ENCODE data around the gene MBTPS1.

Gene MBTPS1

GRCh38 chr16:84093879-84094270 lies 22.9 kb downstream of the MBTPS1 start:
- Histone ChIP-seq H3K9ac (ENCODE audit: low read length) (no peak overlapping the region), H3K4me1 (ENCODE audit: insufficient read depth, low read length) (no peaks in the 10 kb centered on the region), H3K36me3 (ENCODE audit: insufficient read depth, low read length) (peaks cover 77% of the 10 kb centered on the region), H3K27me3 (ENCODE audit: control insufficient read depth in 1 of 2, insufficient read depth in 2 of 2, low read length in 2 of 2) (no peaks in the 10 kb centered on the region), H3K4me3 (ENCODE audit: low read depth in 1 of 2, low read length in 2 of 2) (no peak overlapping the region), H3K27ac (ENCODE audit: low read depth, low read length) (no peak overlapping the region), H3K9me3 (ENCODE audit: low read length) (no peaks in the 10 kb centered on the region)

- H3K27ac ChIP-seq (ENCODE audit: low read depth, low read length), result no peak overlapping the region
- no peaks in the 10 kb centered on the region for H3K27me3 ChIP-seq (ENCODE audit: control insufficient read depth in 1 of 2, insufficient read depth in 2 of 2, low read length in 2 of 2)
- H3K9ac ChIP-seq (ENCODE audit: low read length), result no peak overlapping the region
- H3K4me1 ChIP-seq (ENCODE audit: insufficient read depth, low read length), result no peaks in the 10 kb centered on the region
- H3K4me3 ChIP-seq (ENCODE audit: low read depth in 1 of 2, low read length in 2 of 2), result no peak overlapping the region
- H3K36me3 ChIP-seq (ENCODE audit: insufficient read depth, low read length), result peaks cover 83% of the 10 kb centered on the region
- no peaks in the 10 kb centered on the region for H3K9me3 ChIP-seq (ENCODE audit: low read length)
These were observed 23.4 kb downstream of the MBTPS1 start for GRCh38 chr16:84093120-84093878.

GRCh38 chr16:84091460-84091859 lies 25.3 kb downstream of the MBTPS1 start:
- peaks cover 90% of the 10 kb centered on the region for H3K36me3 ChIP-seq (ENCODE audit: insufficient read depth, low read length)
- no peaks in the 10 kb centered on the region for H3K4me1 ChIP-seq (ENCODE audit: insufficient read depth, low read length)
- H3K4me3 ChIP-seq (ENCODE audit: low read depth in 1 of 2, low read length in 2 of 2), result no peak overlapping the region
- no peak overlapping the region for H3K27ac ChIP-seq (ENCODE audit: low read depth, low read length)
- H3K9me3 ChIP-seq (ENCODE audit: low read length), result no peaks in the 10 kb centered on the region
- no peak overlapping the region for H3K9ac ChIP-seq (ENCODE audit: low read length)
- no peaks in the 10 kb centered on the region for H3K27me3 ChIP-seq (ENCODE audit: control insufficient read depth in 1 of 2, insufficient read depth in 2 of 2, low read length in 2 of 2)

- H3K9ac ChIP-seq (ENCODE audit: low read length), result no peak overlapping the region
- peaks cover 88% of the 10 kb centered on the region for H3K36me3 ChIP-seq (ENCODE audit: insufficient read depth, low read length)
These were observed 26.5 kb downstream of the MBTPS1 start for GRCh38 chr16:84090211-84090610.

GRCh38 chr16:84088695-84089395 lies 27.9 kb downstream of the MBTPS1 start:
- Histone ChIP-seq H3K4me1 (ENCODE audit: insufficient read depth, low read length) (no peaks in the 10 kb centered on the region), H3K9ac (ENCODE audit: low read length) (no peak overlapping the region)

More at GRCh38 chr16:84090211-84090610, 26.5 kb downstream of the MBTPS1 start:
- no peaks in the 10 kb centered on the region for H3K27me3 ChIP-seq (ENCODE audit: control insufficient read depth in 1 of 2, insufficient read depth in 2 of 2, low read length in 2 of 2)
- no peaks in the 10 kb centered on the region for H3K9me3 ChIP-seq (ENCODE audit: low read length)
- no peak overlapping the region for H3K4me3 ChIP-seq (ENCODE audit: low read depth in 1 of 2, low read length in 2 of 2)
- H3K27ac ChIP-seq (ENCODE audit: low read depth, low read length), result no peak overlapping the region
- H3K4me1 ChIP-seq (ENCODE audit: insufficient read depth, low read length), result no peaks in the 10 kb centered on the region

GRCh38 chr16:84087466-84088151 lies 29.1 kb downstream of the MBTPS1 start:
- Histone ChIP-seq H3K9ac (ENCODE audit: low read length) (no peak overlapping the region), H3K36me3 (ENCODE audit: insufficient read depth, low read length) (peaks cover 84% of the 10 kb centered on the region), H3K4me1 (ENCODE audit: insufficient read depth, low read length) (no peaks in the 10 kb centered on the region), H3K9me3 (ENCODE audit: low read length) (no peaks in the 10 kb centered on the region), H3K27me3 (ENCODE audit: control insufficient read depth in 1 of 2, insufficient read depth in 2 of 2, low read length in 2 of 2) (no peaks in the 10 kb centered on the region), H3K27ac (ENCODE audit: low read depth, low read length) (no peak overlapping the region), H3K4me3 (ENCODE audit: low read depth in 1 of 2, low read length in 2 of 2) (no peak overlapping the region)

More at GRCh38 chr16:84088695-84089395, 27.9 kb downstream of the MBTPS1 start:
- H3K27me3 ChIP-seq (ENCODE audit: control insufficient read depth in 1 of 2, insufficient read depth in 2 of 2, low read length in 2 of 2), result no peaks in the 10 kb centered on the region
- no peak overlapping the region for H3K4me3 ChIP-seq (ENCODE audit: low read depth in 1 of 2, low read length in 2 of 2)
- H3K9me3 ChIP-seq (ENCODE audit: low read length), result no peaks in the 10 kb centered on the region
- H3K27ac ChIP-seq (ENCODE audit: low read depth, low read length), result no peak overlapping the region
- H3K36me3 ChIP-seq (ENCODE audit: insufficient read depth, low read length), result peaks cover 87% of the 10 kb centered on the region

GRCh38 chr16:84087001-84087400 lies 29.7 kb downstream of the MBTPS1 start:
- Histone ChIP-seq H3K27ac (ENCODE audit: low read depth, low read length) (no peak overlapping the region), H3K9ac (ENCODE audit: low read length) (no peak overlapping the region), H3K4me1 (ENCODE audit: insufficient read depth, low read length) (no peaks in the 10 kb centered on the region), H3K9me3 (ENCODE audit: low read length) (no peaks in the 10 kb centered on the region), H3K36me3 (ENCODE audit: insufficient read depth, low read length) (peaks cover 85% of the 10 kb centered on the region), H3K4me3 (ENCODE audit: low read depth in 1 of 2, low read length in 2 of 2) (no peak overlapping the region), H3K27me3 (ENCODE audit: control insufficient read depth in 1 of 2, insufficient read depth in 2 of 2, low read length in 2 of 2) (no peaks in the 10 kb centered on the region)

GRCh38 chr16:84086341-84086740 lies 30.4 kb downstream of the MBTPS1 start:
- Histone ChIP-seq H3K4me1 (ENCODE audit: insufficient read depth, low read length) (no peaks in the 10 kb centered on the region), H3K27ac (ENCODE audit: low read depth, low read length) (no peak overlapping the region), H3K36me3 (ENCODE audit: insufficient read depth, low read length) (peaks cover 85% of the 10 kb centered on the region), H3K9ac (ENCODE audit: low read length) (no peak overlapping the region), H3K4me3 (ENCODE audit: low read depth in 1 of 2, low read length in 2 of 2) (no peak overlapping the region), H3K27me3 (ENCODE audit: control insufficient read depth in 1 of 2, insufficient read depth in 2 of 2, low read length in 2 of 2) (no peaks in the 10 kb centered on the region), H3K9me3 (ENCODE audit: low read length) (no peaks in the 10 kb centered on the region)

- H3K27me3 ChIP-seq (ENCODE audit: control insufficient read depth in 1 of 2, insufficient read depth in 2 of 2, low read length in 2 of 2), result no peaks in the 10 kb centered on the region
- H3K36me3 ChIP-seq (ENCODE audit: insufficient read depth, low read length), result peaks cover 86% of the 10 kb centered on the region
- H3K4me3 ChIP-seq (ENCODE audit: low read depth in 1 of 2, low read length in 2 of 2), result no peak overlapping the region
- H3K4me1 ChIP-seq (ENCODE audit: insufficient read depth, low read length), result no peaks in the 10 kb centered on the region
- H3K9ac ChIP-seq (ENCODE audit: low read length), result no peak overlapping the region
- H3K9me3 ChIP-seq (ENCODE audit: low read length), result no peaks in the 10 kb centered on the region
- no peak overlapping the region for H3K27ac ChIP-seq (ENCODE audit: low read depth, low read length)
These were observed 31.0 kb downstream of the MBTPS1 start for GRCh38 chr16:84085773-84086172.

GRCh38 chr16:84085271-84085667 lies 31.5 kb downstream of the MBTPS1 start:
- H3K36me3 ChIP-seq (ENCODE audit: insufficient read depth, low read length), result peaks cover 86% of the 10 kb centered on the region
- no peaks in the 10 kb centered on the region for H3K27me3 ChIP-seq (ENCODE audit: control insufficient read depth in 1 of 2, insufficient read depth in 2 of 2, low read length in 2 of 2)
- no peak overlapping the region for H3K4me3 ChIP-seq (ENCODE audit: low read depth in 1 of 2, low read length in 2 of 2)
- H3K9ac ChIP-seq (ENCODE audit: low read length), result no peak overlapping the region
- H3K9me3 ChIP-seq (ENCODE audit: low read length), result no peaks in the 10 kb centered on the region
- H3K27ac ChIP-seq (ENCODE audit: low read depth, low read length), result no peak overlapping the region
- no peaks in the 10 kb centered on the region for H3K4me1 ChIP-seq (ENCODE audit: insufficient read depth, low read length)

- H3K9me3 ChIP-seq (ENCODE audit: low read length), result no peaks in the 10 kb centered on the region
- H3K27ac ChIP-seq (ENCODE audit: low read depth, low read length), result no peak overlapping the region
- H3K36me3 ChIP-seq (ENCODE audit: insufficient read depth, low read length), result peaks cover 85% of the 10 kb centered on the region
- no peaks in the 10 kb centered on the region for H3K27me3 ChIP-seq (ENCODE audit: control insufficient read depth in 1 of 2, insufficient read depth in 2 of 2, low read length in 2 of 2)
- no peak overlapping the region for H3K4me3 ChIP-seq (ENCODE audit: low read depth in 1 of 2, low read length in 2 of 2)
- H3K9ac ChIP-seq (ENCODE audit: low read length), result no peak overlapping the region
- H3K4me1 ChIP-seq (ENCODE audit: insufficient read depth, low read length), result no peaks in the 10 kb centered on the region
These were observed 32.0 kb downstream of the MBTPS1 start for GRCh38 chr16:84084570-84085270.

Measured in muscle layer of colon (tissue), 2 donors.